Thymus (tissue), 11 donors: ENCODE data around the gene CAMK2B. TPM values are rescaled to one million over a fixed set of nuclear protein-coding genes. Genes with fewer than 3 reads are reported as not detected.
"Not testable (repeated sequence)": the region's sequence is repeated elsewhere in the genome, so short reads cannot be mapped to it uniquely, and the experiment has no call there.

Source experiments
- DNase-seq, 9 donors: peaks; one replicate each; pipeline ENCODE4 v3.0.0-alpha.2; 2013; ENCODE audit warnings: low spot score in 9 of 9, low read depth in 6 of 9, missing footprints in 1 of 9
- H3K27ac ChIP-seq, 2 donors: one replicate each; pipeline ENCODE4 v1.5.1; 2013; ENCODE audit warnings: control low read depth in 1 of 2, low read depth in 1 of 2, low read length in 1 of 2, mild to moderate bottlenecking in 1 of 2, moderate library complexity in 1 of 2
- H3K27me3 ChIP-seq, 2 donors: one replicate each; pipeline ENCODE4 v1.5.1; 2013; ENCODE audit warnings: low read length in 1 of 2; ENCODE audit not compliant: control insufficient read depth in 2 of 2, insufficient read depth in 1 of 2
- H3K36me3 ChIP-seq, 2 donors: one replicate each; pipeline ENCODE4 v1.5.1; 2013; ENCODE audit warnings: low read length in 1 of 2, mild to moderate bottlenecking in 1 of 2, moderate library complexity in 1 of 2; ENCODE audit not compliant: control insufficient read depth in 2 of 2, insufficient read depth in 2 of 2
- H3K4me1 ChIP-seq, 2 donors: one replicate each; pipeline ENCODE4 v1.5.1; 2013; ENCODE audit warnings: low read length in 2 of 2; ENCODE audit not compliant: control insufficient read depth in 2 of 2, insufficient read depth in 2 of 2
- H3K4me3 ChIP-seq, 2 donors: one replicate each; pipeline ENCODE4 v1.5.1; 2013; ENCODE audit warnings: low read length in 2 of 2, control low read depth in 1 of 2, mild to moderate bottlenecking in 1 of 2
- H3K9me3 ChIP-seq, 2 donors: one replicate each; pipeline ENCODE4 v1.5.1; 2013; ENCODE audit warnings: low read length in 1 of 2, mild to moderate bottlenecking in 1 of 2; ENCODE audit not compliant: control insufficient read depth in 2 of 2, insufficient read depth in 1 of 2
- WGBS: extraction: QIAGEN DNeasy Blood & Tissue Kit; methylation state at CpG from one replicate; pipeline ENCODE4 v1.1.7; 2013; 5-methylcytosine and 5-hydroxymethylcytosine counted together
- polyA plus RNA-seq: library from polyadenylated mRNA; stranded (reverse); fragments of 200-250 nt; gene quantifications from one replicate; pipeline ENCODE4 v1.2.3, GENCODE V29; 2013
- total RNA-seq: library from RNA; stranded (reverse); fragments of 120-200 nt; gene quantifications from one replicate; pipeline ENCODE4 v1.2.4, GENCODE V29; 2013
- donor health status: healthy.

CAMK2B gene
- total and polyA plus RNA-seq, 2 donors = 0.85 to 3.1 TPM

- Histone ChIP-seq H3K27me3 (no peaks in the 10 kb centered on the region), H3K36me3 (peaks cover 60 to 70% of the 10 kb centered on the region in 2 donors), H3K4me1 (peaks cover 9 to 10% of the 10 kb centered on the region in 2 donors), H3K27ac (no peak overlapping the region), H3K9me3 (no peaks in the 10 kb centered on the region), H3K4me3 (no peak overlapping the region)
- 96% methylated on average over 5 of the region's 5 CpGs for WGBS
- no peak for DNase-seq
Measured at GRCh38 chr7:44206008-44206407, 119.4 kb downstream of the CAMK2B start.

- no peak for DNase-seq
- WGBS = 76% methylated on average over 8 of the region's 8 CpGs
- H3K27ac ChIP-seq = no peak overlapping the region
- H3K36me3 ChIP-seq = peaks cover 21 to 28% of the 10 kb centered on the region in 2 donors
- peak overlapping the region; percentile 61 to 88 for H3K4me3 ChIP-seq
- H3K9me3 ChIP-seq = no peaks in the 10 kb centered on the region
- H3K4me1 ChIP-seq = peaks cover 9 to 10% of the 10 kb centered on the region in 2 donors
- H3K27me3 ChIP-seq = peaks cover 0 to 3% of the 10 kb centered on the region in 2 donors
Measured at GRCh38 chr7:44201813-44202212, 123.6 kb downstream of the CAMK2B start.

GRCh38 chr7:44200699-44201461 lies 124.5 kb downstream of the CAMK2B start, which contains the start of gene YKT6:
YKT6 (plus strand) TSS chr7:44200978; CDS start chr7:44201136, 158 bp downstream.
- under 1% methylated on average over 58 of the region's 58 CpGs for WGBS
- no peaks in the 10 kb centered on the region for H3K9me3 ChIP-seq

GRCh38 chr7:44200163-44200562 lies 125.2 kb downstream of the CAMK2B start:
- Histone ChIP-seq H3K4me1 (peaks cover 9 to 16% of the 10 kb centered on the region in 2 donors), H3K36me3 (peaks cover 5 to 12% of the 10 kb centered on the region in 2 donors)
- not testable (repeated sequence) for DNase-seq, H3K27me3 ChIP-seq, H3K4me3 ChIP-seq, H3K9me3 ChIP-seq, H3K27ac ChIP-seq
- WGBS = no CpG with 5 or more reads among the region's 3 CpGs

More at GRCh38 chr7:44200699-44201461, 124.5 kb downstream of the CAMK2B start, which contains the start of gene YKT6:
- H3K36me3 ChIP-seq = peaks cover 12 to 19% of the 10 kb centered on the region in 2 donors
- peaks cover 0 to 3% of the 10 kb centered on the region in 2 donors for H3K27me3 ChIP-seq
- H3K27ac ChIP-seq = peak within 1 kb of the TSS in 1 of 2 donors; percentile 3
- peak within 1 kb of the TSS; percentile 61 to 88 for H3K4me3 ChIP-seq
- DNase-seq = peak; percentile 88 to 98 (median 94)
- H3K4me1 ChIP-seq = peaks cover 9 to 14% of the 10 kb centered on the region in 2 donors

- WGBS = 92% methylated on average over 7 of the region's 7 CpGs
- DNase-seq = no peak
- H3K27ac ChIP-seq = no peak overlapping the region
- H3K4me3 ChIP-seq = no peak overlapping the region
- H3K27me3 ChIP-seq = peaks cover 0 to 3% of the 10 kb centered on the region in 2 donors
- H3K4me1 ChIP-seq = peaks cover 9 to 16% of the 10 kb centered on the region in 2 donors
- no peaks in the 10 kb centered on the region for H3K9me3 ChIP-seq
- no peaks in the 10 kb centered on the region for H3K36me3 ChIP-seq
Measured at GRCh38 chr7:44197474-44197873, 127.9 kb downstream of the CAMK2B start.

- H3K9me3 ChIP-seq = no peaks in the 10 kb centered on the region
- H3K4me3 ChIP-seq = no peak overlapping the region
- H3K36me3 ChIP-seq = no peaks in the 10 kb centered on the region
- no peak overlapping the region for H3K27ac ChIP-seq
- H3K4me1 ChIP-seq = peaks cover 1 to 7% of the 10 kb centered on the region in 2 donors
- DNase-seq = peak in 8 of 9 donors; percentile 34 to 80 (median 50)
- peaks cover 3 to 4% of the 10 kb centered on the region in 2 donors for H3K27me3 ChIP-seq
- 45% methylated on average over 3 of the region's 3 CpGs for WGBS
Measured at GRCh38 chr7:44196450-44196872, 128.9 kb downstream of the CAMK2B start.

GRCh38 chr7:44195889-44196288 lies 129.5 kb downstream of the CAMK2B start:
- Histone ChIP-seq H3K9me3 (no peaks in the 10 kb centered on the region), H3K27me3 (peaks cover 3 to 4% of the 10 kb centered on the region in 2 donors), H3K36me3 (no peaks in the 10 kb centered on the region), H3K27ac (no peak overlapping the region), H3K4me1 (peaks cover 0 to 5% of the 10 kb centered on the region in 2 donors), H3K4me3 (no peak overlapping the region)
- 12% methylated on average over 1 of the region's 1 CpG for WGBS
- peak in 2 of 9 donors; percentile 1 to 18 for DNase-seq

GRCh38 chr7:44194562-44195145 lies 130.7 kb downstream of the CAMK2B start:
- peaks cover 0 to 5% of the 10 kb centered on the region in 2 donors for H3K4me1 ChIP-seq
- no peaks in the 10 kb centered on the region for H3K36me3 ChIP-seq
- DNase-seq = no peak
- no peak overlapping the region for H3K27ac ChIP-seq
- H3K27me3 ChIP-seq = peaks cover 3 to 4% of the 10 kb centered on the region in 2 donors
- 92% methylated on average over 3 of the region's 3 CpGs for WGBS
- H3K4me3 ChIP-seq = no peak overlapping the region
- no peaks in the 10 kb centered on the region for H3K9me3 ChIP-seq

GRCh38 chr7:44194069-44194468 lies 131.3 kb downstream of the CAMK2B start:
- WGBS = 87% methylated on average over 2 of the region's 2 CpGs
- Histone ChIP-seq H3K4me1 (peaks cover 0 to 5% of the 10 kb centered on the region in 2 donors), H3K27me3 (peaks cover 3 to 4% of the 10 kb centered on the region in 2 donors), H3K27ac (no peak overlapping the region), H3K36me3 (no peaks in the 10 kb centered on the region), H3K4me3 (no peak overlapping the region), H3K9me3 (no peaks in the 10 kb centered on the region)
- no peak for DNase-seq
